Esophagus (tissue), 2 donors: ENCODE data around the gene ALDH6A1. TPM values are rescaled to one million over a fixed set of nuclear protein-coding genes. Genes with fewer than 3 reads are reported as not detected.

ENCODE experiments used
- H3K27ac ChIP-seq, 2 donors: one replicate each; pipeline ENCODE4 v1.5.1; 2013; ENCODE audit warnings: low read depth in 2 of 2, mild to moderate bottlenecking in 2 of 2, inconsistent platforms in 1 of 2, low read length in 1 of 2, moderate library complexity in 1 of 2
- H3K27me3 ChIP-seq, 2 donors: one replicate each; pipeline ENCODE4 v1.6.1; 2013; ENCODE audit warnings: low read length in 2 of 2, control low read depth in 1 of 2, mild to moderate bottlenecking in 1 of 2; ENCODE audit not compliant: insufficient read depth in 2 of 2, control insufficient read depth in 1 of 2
- H3K36me3 ChIP-seq, 2 donors: one replicate each; pipeline ENCODE4 v1.6.1; 2013; ENCODE audit warnings: low read length in 1 of 2; ENCODE audit not compliant: control insufficient read depth in 2 of 2, insufficient read depth in 2 of 2
- H3K4me1 ChIP-seq, 2 donors: one replicate each; pipeline ENCODE4 v1.6.1; 2013; ENCODE audit warnings: low read length in 1 of 2; ENCODE audit not compliant: control insufficient read depth in 2 of 2, insufficient read depth in 2 of 2
- H3K4me3 ChIP-seq, 2 donors: one replicate each; pipeline ENCODE4 v1.5.1; 2013; ENCODE audit warnings: low read length in 2 of 2, mild to moderate bottlenecking in 2 of 2, low read depth in 1 of 2, moderate library complexity in 1 of 2
- H3K9me3 ChIP-seq, 2 donors: one replicate each; pipeline ENCODE4 v1.6.1; 2013; ENCODE audit warnings: mild to moderate bottlenecking in 2 of 2, low read depth in 1 of 2, low read length in 1 of 2, moderate library complexity in 1 of 2; ENCODE audit not compliant: control insufficient read depth in 2 of 2, insufficient read depth in 1 of 2
- WGBS, 2 donors: extraction: QIAGEN DNeasy Blood & Tissue Kit; methylation state at CpG; one replicate each; pipeline ENCODE4 v1.1.7; 2013; 5-methylcytosine and 5-hydroxymethylcytosine counted together
- polyA plus RNA-seq, 2 donors: library from polyadenylated mRNA; stranded (reverse); fragments of 200-250 nt; gene quantifications; one replicate each; pipeline ENCODE4 v1.2.3, GENCODE V29; 2013
- donor health status: healthy with polysubstance abuse.
- donor health status: Bipolar disorder and iron deficiency.

The ALDH6A1 gene
- polyA plus RNA-seq, 2 donors, result 7.2 TPM

GRCh38 chr14:74085047-74085637 is 889 bp upstream of the ALDH6A1 start:
- H3K27me3 ChIP-seq, result no peaks in the 10 kb centered on the region
- 0 to 1% methylated on average over 26 of the region's 26 CpGs for WGBS, 2 donors
- H3K27ac ChIP-seq, result peak overlapping the region; percentile 87 to 90
- no peaks in the 10 kb centered on the region for H3K9me3 ChIP-seq
- H3K4me3 ChIP-seq, result peak overlapping the region; percentile 61 to 81
- H3K4me1 ChIP-seq, result no peaks in the 10 kb centered on the region
- H3K36me3 ChIP-seq, result no peaks in the 10 kb centered on the region

GRCh38 chr14:74083784-74084276 is 423 bp downstream of the ALDH6A1 start:
- no peaks in the 10 kb centered on the region for H3K9me3 ChIP-seq
- peak overlapping the region; percentile 93 to 96 for H3K27ac ChIP-seq
- no peaks in the 10 kb centered on the region for H3K4me1 ChIP-seq
- no peaks in the 10 kb centered on the region for H3K27me3 ChIP-seq
- no peaks in the 10 kb centered on the region for H3K36me3 ChIP-seq
- 2% methylated on average over 15 of the region's 15 CpGs for WGBS, 2 donors
- H3K4me3 ChIP-seq, result peak overlapping the region; percentile 61 to 83

DNA sequence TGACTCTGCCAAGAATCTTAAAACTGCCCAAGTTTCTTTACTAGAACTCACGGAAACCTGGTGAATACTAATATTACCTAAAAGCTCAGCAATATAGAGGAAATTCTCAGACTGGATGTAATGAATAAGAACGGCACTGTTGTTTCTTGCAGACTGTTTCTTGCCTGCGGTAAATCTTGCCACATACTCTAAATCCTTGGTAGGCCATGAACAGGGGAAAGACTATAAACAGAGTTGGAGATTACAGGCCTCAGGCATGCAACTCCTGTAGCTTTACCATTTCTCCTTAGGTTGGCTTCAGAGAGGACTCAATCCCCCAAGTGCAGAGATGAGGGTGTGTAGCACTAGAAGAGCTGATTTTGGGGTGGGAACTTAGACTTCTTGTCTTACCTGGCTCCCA is 1.1 kb downstream of the ALDH6A1 start:
- Histone ChIP-seq H3K9me3 (no peaks in the 10 kb centered on the region), H3K27me3 (no peaks in the 10 kb centered on the region), H3K36me3 (no peaks in the 10 kb centered on the region), H3K4me1 (no peaks in the 10 kb centered on the region), H3K27ac (peak overlapping the region in 1 of 2 donors; percentile 4), H3K4me3 (peak overlapping the region in 1 of 2 donors; percentile 61)
- 84 to 87% methylated on average over 3 of the region's 3 CpGs for WGBS, 2 donors

GRCh38 chr14:74081491-74081890 is 2.8 kb downstream of the ALDH6A1 start:
- no peaks in the 10 kb centered on the region for H3K9me3 ChIP-seq
- no peaks in the 10 kb centered on the region for H3K27me3 ChIP-seq
- H3K27ac ChIP-seq, result no peak overlapping the region
- no peaks in the 10 kb centered on the region for H3K4me1 ChIP-seq
- H3K36me3 ChIP-seq, result no peaks in the 10 kb centered on the region
- no peak overlapping the region for H3K4me3 ChIP-seq
- WGBS, 2 donors, result 91% methylated on average over 3 of the region's 3 CpGs

- Histone ChIP-seq H3K36me3 (no peaks in the 10 kb centered on the region), H3K27ac (no peak overlapping the region), H3K27me3 (no peaks in the 10 kb centered on the region), H3K9me3 (no peaks in the 10 kb centered on the region), H3K4me1 (no peaks in the 10 kb centered on the region), H3K4me3 (no peak overlapping the region)
- 59 to 72% methylated on average over 4 of the region's 4 CpGs for WGBS, 2 donors
These were observed 3.3 kb downstream of the ALDH6A1 start for GRCh38 chr14:74080820-74081460.

DNA sequence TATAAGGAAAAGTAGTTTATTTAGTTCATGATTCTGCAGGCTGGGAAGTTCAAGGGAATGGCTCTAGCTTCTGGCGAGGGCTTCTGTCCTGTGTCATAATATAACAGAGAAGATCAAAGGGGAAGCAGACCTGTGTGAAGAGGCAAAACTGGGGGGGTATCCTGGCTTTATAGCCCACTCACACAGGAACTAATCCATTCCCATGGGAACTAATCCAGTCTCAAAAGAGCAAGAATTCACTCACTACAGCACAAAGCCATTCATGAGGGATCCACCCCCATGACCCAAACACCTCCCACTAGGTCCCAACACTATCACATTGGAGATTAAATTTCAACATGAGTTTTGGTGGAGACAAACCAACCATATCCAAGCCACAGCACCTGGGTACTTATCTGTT is 6.9 kb downstream of the ALDH6A1 start:
- H3K4me3 ChIP-seq, result no peak overlapping the region
- H3K36me3 ChIP-seq, result no peaks in the 10 kb centered on the region
- H3K4me1 ChIP-seq, result no peaks in the 10 kb centered on the region
- H3K27me3 ChIP-seq, result no peaks in the 10 kb centered on the region
- H3K9me3 ChIP-seq, result no peaks in the 10 kb centered on the region
- 81 to 100% methylated on average over 1 of the region's 1 CpG for WGBS, 2 donors
- H3K27ac ChIP-seq, result no peak overlapping the region

DNA sequence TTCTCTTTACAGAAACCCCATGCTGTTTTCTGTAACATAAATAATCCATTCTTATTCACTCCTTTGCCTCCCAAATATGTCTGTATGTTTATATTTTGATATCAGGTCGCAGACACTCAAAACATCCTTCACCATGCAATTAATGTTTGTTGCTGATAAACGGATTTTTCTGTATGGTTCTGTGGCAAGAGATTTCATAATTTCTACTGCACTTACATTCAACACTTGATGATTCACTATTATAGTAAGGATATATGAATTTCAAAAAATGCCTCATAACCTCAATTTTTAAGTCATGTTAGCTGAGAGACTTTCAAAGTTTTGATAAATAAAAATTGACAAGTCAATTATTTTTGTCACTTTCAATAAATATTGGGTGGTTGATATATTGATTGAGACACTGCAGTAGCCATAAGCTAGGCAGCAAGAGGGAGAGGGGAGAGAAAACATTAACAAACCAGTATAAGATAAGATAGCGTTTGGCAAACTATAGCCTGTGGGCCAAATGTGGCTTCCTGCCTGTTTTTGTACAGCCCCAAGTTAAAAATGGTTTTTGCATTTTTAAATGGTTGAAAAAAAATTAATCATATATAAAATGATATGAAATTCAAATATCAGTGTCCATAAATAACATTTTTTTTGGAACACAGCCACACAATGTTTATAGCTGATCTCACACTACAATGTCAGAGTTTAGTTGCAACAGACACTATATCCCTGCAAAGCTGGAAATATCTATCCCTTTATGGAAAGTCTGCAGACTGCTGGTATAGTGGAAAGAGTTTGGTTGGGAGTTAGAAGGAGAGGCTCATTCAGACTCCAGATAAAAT is 18.3 kb downstream of the ALDH6A1 start:
- WGBS, 2 donors, result 73 to 84% methylated on average over 3 of the region's 3 CpGs

GRCh38 chr14:74064883-74065282 is 19.4 kb downstream of the ALDH6A1 start:
- Histone ChIP-seq H3K27ac (no peak overlapping the region), H3K9me3 (no peaks in the 10 kb centered on the region), H3K27me3 (no peaks in the 10 kb centered on the region), H3K4me1 (no peaks in the 10 kb centered on the region), H3K36me3 (peaks cover 0 to 4% of the 10 kb centered on the region in 2 donors), H3K4me3 (no peak overlapping the region)
- 87 to 89% methylated on average over 3 of the region's 3 CpGs for WGBS, 2 donors

More for the DNA sequence above, 18.3 kb downstream of the ALDH6A1 start:
- Histone ChIP-seq H3K4me1 (no peaks in the 10 kb centered on the region), H3K36me3 (peaks cover 0 to 6% of the 10 kb centered on the region in 2 donors), H3K27ac (no peak overlapping the region), H3K9me3 (no peaks in the 10 kb centered on the region), H3K27me3 (no peaks in the 10 kb centered on the region), H3K4me3 (no peak overlapping the region)

GRCh38 chr14:74064426-74064825 is 19.8 kb downstream of the ALDH6A1 start:
- Histone ChIP-seq H3K9me3 (no peaks in the 10 kb centered on the region), H3K27me3 (no peaks in the 10 kb centered on the region), H3K4me1 (no peaks in the 10 kb centered on the region), H3K36me3 (peaks cover 0 to 4% of the 10 kb centered on the region in 2 donors), H3K4me3 (no peak overlapping the region), H3K27ac (no peak overlapping the region)
